ENCODE measurements around the gene OCA2. TPM values are rescaled to one million over a fixed set of nuclear protein-coding genes. Genes with fewer than 3 reads are reported as not detected.

OCA2 gene
- polyA plus RNA-seq, 1 donor from 2014 or later = 0.97 TPM

DNA sequence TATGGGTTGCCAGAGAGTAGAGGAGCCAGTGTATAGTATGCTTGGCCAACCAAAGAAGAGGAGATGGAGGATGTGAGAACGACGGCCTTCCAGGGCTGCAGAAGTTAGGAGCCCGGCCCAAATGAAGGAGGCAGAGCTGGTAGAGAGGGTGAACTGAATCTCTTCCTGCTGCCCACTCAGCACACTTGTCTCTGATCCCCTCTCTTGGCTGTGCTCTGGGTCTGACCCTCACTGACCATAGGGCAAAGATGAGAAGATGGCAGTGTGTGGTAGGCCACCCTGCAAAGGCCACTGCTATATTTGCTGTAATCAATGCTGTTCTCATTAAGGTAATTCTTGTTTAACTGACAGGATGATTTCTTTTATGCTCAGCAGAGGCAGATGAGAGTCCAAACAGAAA is 256.0 kb downstream of the OCA2 start:
- H3K36me3 ChIP-seq (ENCODE audit: insufficient read depth, low read length) = no peaks in the 10 kb centered on the region
- no peak overlapping the region for H3K4me3 ChIP-seq (ENCODE audit: low read length)
- no peaks in the 10 kb centered on the region for H3K9me3 ChIP-seq (ENCODE audit: low read length)
- no peaks in the 10 kb centered on the region for H3K79me2 ChIP-seq (replicated peaks; ENCODE audit: insufficient read depth, low read length)
- H3K9me2 ChIP-seq (ENCODE audit: insufficient read depth, low read length) = no peaks in the 10 kb centered on the region
- H4K20me1 ChIP-seq (ENCODE audit: insufficient read depth) = no peaks in the 10 kb centered on the region
- no peak overlapping the region for H3K27ac ChIP-seq (ENCODE audit: low read length)
- H3K4me2 ChIP-seq (ENCODE audit: low read length) = no peak overlapping the region
- no peak overlapping the region for H3K9ac ChIP-seq (ENCODE audit: low read length)
- no peak for TF ChIP-seq MXI1 (conservative IDR thresholded peaks at IDR 0.05; ENCODE audit: poor library complexity, severe bottlenecking)
- TF ChIP-seq SMC3 (conservative IDR thresholded peaks at IDR 0.05; ENCODE audit: poor library complexity) = no peak
- TF ChIP-seq RAD21 (conservative IDR thresholded peaks at IDR 0.05) = no peak
- TF ChIP-seq POLR2AphosphoS5 (IDR thresholded peaks at IDR 0.05) = no peak
- TF ChIP-seq EZH2 (IDR thresholded peaks at IDR 0.05; ENCODE audit: borderline replicate concordance, insufficient read depth, low read length, poor library complexity, severe bottlenecking) = no peak
- no peak for TF ChIP-seq EP300 (conservative IDR thresholded peaks at IDR 0.05; ENCODE audit: poor library complexity, severe bottlenecking)
- no peak for TF ChIP-seq REST (IDR thresholded peaks at IDR 0.05; ENCODE audit: borderline replicate concordance)
- H3F3A ChIP-seq (ENCODE audit: insufficient read depth, low read length, poor library complexity, severe bottlenecking) = no peaks in the 10 kb centered on the region
- no peaks in the 10 kb centered on the region for H3K27me3 ChIP-seq (ENCODE audit: insufficient read depth, low read depth, low read length)
- H2AFZ ChIP-seq (ENCODE audit: low read depth, low read length) = no peak overlapping the region

DNA sequence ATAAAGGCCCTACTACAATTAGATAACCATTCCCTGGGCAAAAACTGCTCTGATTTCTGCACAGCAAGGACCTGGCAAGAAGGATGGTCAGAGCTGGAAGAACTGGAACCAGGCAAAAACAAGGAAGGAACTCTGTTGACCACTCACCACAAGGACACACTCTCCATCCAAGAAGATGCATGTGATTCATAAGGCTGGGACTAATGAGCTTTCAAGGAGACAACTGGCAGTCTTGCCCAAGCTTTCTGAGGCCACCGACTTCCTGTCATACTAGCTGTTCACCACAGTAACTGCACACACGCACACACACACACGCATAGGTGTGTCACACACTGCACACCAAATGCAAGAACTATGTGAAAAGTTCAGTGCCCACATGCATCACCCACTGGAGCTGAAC is 256.6 kb downstream of the OCA2 start:
- H2AFZ ChIP-seq (ENCODE audit: low read depth, low read length) = no peak overlapping the region
- no peaks in the 10 kb centered on the region for H3K36me3 ChIP-seq (ENCODE audit: insufficient read depth, low read length)
- H3F3A ChIP-seq (ENCODE audit: insufficient read depth, low read length, poor library complexity, severe bottlenecking) = no peaks in the 10 kb centered on the region
- no peak overlapping the region for H3K4me3 ChIP-seq (ENCODE audit: low read length)
- H3K9me2 ChIP-seq (ENCODE audit: insufficient read depth, low read length) = no peaks in the 10 kb centered on the region
- H3K27ac ChIP-seq (ENCODE audit: low read length) = no peak overlapping the region
- no peaks in the 10 kb centered on the region for H4K20me1 ChIP-seq (ENCODE audit: insufficient read depth)
- H3K4me2 ChIP-seq (ENCODE audit: low read length) = no peak overlapping the region
- H3K9me3 ChIP-seq (ENCODE audit: low read length) = no peaks in the 10 kb centered on the region
- no peaks in the 10 kb centered on the region for H3K27me3 ChIP-seq (ENCODE audit: insufficient read depth, low read depth, low read length)
- H3K79me2 ChIP-seq (replicated peaks; ENCODE audit: insufficient read depth, low read length) = no peaks in the 10 kb centered on the region
- no peak overlapping the region for H3K9ac ChIP-seq (ENCODE audit: low read length)
- TF ChIP-seq POLR2AphosphoS5 (IDR thresholded peaks at IDR 0.05) = no peak
- TF ChIP-seq MXI1 (conservative IDR thresholded peaks at IDR 0.05; ENCODE audit: poor library complexity, severe bottlenecking) = no peak
- no peak for TF ChIP-seq REST (IDR thresholded peaks at IDR 0.05; ENCODE audit: borderline replicate concordance)
- no peak for TF ChIP-seq RAD21 (conservative IDR thresholded peaks at IDR 0.05)
- TF ChIP-seq TAF1 (IDR thresholded peaks at IDR 0.05; ENCODE audit: low read depth) = no peak
- TF ChIP-seq SMC3 (conservative IDR thresholded peaks at IDR 0.05; ENCODE audit: poor library complexity) = no peak
- no peak for TF ChIP-seq CTCF (IDR thresholded peaks at IDR 0.05; ENCODE audit: poor library complexity, severe bottlenecking)
- no peak for TF ChIP-seq EP300 (conservative IDR thresholded peaks at IDR 0.05; ENCODE audit: poor library complexity, severe bottlenecking)
- TF ChIP-seq EZH2 (IDR thresholded peaks at IDR 0.05; ENCODE audit: borderline replicate concordance, insufficient read depth, low read length, poor library complexity, severe bottlenecking) = no peak

Data from neural cell (in vitro differentiated cells).